ENCODE measurements around the gene MCCC1.
"Not testable (repeated sequence)": the region's sequence is repeated elsewhere in the genome, so short reads cannot be mapped to it uniquely, and the experiment has no call there.

Gene MCCC1

DNA sequence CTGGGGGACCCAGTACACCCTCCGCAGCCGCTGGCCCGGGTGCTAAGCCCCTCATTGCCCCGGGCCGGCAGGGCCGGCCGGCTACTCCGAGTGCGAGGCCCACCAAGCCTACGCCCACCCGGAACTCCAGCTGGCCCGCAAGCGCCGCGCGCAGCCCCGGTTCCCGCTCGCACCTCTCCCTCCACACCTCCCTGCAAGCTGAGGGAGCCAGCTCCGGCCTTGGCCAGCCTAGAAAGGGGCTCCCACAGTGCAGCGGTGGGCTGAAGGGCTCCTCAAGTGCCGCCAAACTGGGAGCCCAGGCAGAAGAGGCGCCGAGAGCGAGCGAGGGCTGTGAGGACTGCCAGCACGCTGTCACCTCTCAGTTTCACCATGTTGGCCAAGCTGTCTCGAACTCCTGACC, 4.7 kb upstream of the MCCC1 start:
- DNase-seq (ENCODE audit: low read depth in 2 of 2, low spot score in 1 of 2), result not testable (repeated sequence)

DNA sequence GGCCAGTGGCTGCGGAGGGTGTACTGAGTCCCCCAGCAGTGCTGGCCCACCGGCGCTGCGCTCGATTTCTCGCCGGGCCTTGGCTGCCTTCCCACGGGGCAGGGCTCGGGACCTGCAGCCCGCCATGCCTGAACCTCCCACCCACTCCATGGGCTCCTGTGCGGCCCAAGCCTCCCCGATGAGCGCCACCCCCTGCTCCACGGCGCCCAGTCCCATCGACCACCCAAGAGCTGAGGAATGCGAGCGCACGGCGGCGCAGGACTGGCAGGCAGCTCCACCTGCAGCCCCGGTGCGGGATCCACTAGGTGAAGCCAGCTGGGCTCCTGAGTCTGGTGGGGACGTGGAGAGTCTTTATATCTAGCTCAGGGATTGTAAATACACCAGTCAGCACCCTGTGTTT, 1.7 kb upstream of the MCCC1 start:
- not testable (repeated sequence) for DNase-seq (ENCODE audit: low read depth in 2 of 2, low spot score in 1 of 2)

DNA sequence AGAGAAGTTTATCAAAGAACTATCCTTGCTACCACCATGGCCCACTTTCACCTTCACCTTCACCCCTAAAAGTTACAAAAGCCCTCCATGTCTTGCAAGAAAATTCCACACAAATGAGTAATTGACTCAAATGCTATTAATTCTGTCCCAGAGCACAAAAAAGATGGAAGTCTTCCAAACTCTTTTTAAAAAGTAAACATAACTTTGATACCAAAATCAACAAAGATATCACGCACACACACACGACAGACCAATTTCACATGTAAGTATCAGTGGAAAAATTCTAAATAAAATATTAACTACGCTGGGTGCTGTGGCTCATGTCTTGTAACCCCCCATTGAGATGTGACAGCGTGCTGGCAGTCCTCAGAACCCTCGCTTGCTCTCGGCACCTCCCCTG, 1.1 kb upstream of the MCCC1 start:
- DNase-seq (ENCODE audit: low read depth in 2 of 2, low spot score in 1 of 2), result no peak

GRCh38 chr3:183099838-183100204, 525 bp upstream of the MCCC1 start:
- no peak for DNase-seq (ENCODE audit: low read depth in 2 of 2, low spot score in 1 of 2)

GRCh38 chr3:183098536-183099025, 715 bp downstream of the MCCC1 start:
- DNase-seq (ENCODE audit: low read depth in 2 of 2, low spot score in 1 of 2), result no peak

DNA sequence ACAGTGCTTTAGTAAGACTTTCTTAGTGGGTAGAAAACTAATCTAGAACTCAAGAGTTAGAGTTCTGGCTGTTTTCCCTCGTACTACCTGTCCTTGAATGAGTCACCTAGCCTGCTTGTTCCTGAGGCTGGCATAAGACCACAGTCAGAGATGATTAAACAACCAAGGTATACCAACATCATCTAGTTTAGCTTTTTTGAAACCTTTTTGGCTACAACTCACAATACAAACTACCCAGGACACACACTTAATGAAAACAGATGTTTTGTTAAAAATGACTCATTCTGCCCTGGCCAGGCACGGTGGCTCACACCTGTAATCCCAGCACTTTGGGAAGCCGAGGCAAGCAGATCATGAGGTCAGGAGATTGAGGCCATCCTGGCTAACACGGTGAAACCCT, 4.6 kb downstream of the MCCC1 start:
- no peak for DNase-seq (ENCODE audit: low read depth in 2 of 2, low spot score in 1 of 2)

DNA sequence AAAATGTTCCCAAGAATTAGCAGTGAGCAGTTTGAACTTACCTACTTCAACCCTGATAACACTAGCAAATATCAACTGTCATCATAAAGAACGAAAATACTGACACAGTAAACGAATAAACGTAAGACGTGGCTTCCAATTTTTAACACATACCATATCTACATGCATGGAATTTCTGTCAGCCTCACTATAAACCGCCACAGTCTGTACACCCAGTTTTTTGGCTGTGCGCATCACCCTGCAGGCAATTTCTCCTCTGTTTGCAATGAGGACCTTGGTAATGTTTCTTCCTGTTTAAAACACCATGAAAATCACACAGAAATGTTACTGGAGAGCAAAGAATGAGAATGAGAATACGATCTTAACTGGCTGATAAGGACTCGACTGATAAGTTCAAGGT, 7.0 kb downstream of the MCCC1 start:
- DNase-seq (ENCODE audit: low read depth in 2 of 2, low spot score in 1 of 2), result no peak

- DNase-seq (ENCODE audit: low read depth in 2 of 2, low spot score in 1 of 2), result no peak
These were observed 12.1 kb downstream of the MCCC1 start for GRCh38 chr3:183087184-183087583.

DNA sequence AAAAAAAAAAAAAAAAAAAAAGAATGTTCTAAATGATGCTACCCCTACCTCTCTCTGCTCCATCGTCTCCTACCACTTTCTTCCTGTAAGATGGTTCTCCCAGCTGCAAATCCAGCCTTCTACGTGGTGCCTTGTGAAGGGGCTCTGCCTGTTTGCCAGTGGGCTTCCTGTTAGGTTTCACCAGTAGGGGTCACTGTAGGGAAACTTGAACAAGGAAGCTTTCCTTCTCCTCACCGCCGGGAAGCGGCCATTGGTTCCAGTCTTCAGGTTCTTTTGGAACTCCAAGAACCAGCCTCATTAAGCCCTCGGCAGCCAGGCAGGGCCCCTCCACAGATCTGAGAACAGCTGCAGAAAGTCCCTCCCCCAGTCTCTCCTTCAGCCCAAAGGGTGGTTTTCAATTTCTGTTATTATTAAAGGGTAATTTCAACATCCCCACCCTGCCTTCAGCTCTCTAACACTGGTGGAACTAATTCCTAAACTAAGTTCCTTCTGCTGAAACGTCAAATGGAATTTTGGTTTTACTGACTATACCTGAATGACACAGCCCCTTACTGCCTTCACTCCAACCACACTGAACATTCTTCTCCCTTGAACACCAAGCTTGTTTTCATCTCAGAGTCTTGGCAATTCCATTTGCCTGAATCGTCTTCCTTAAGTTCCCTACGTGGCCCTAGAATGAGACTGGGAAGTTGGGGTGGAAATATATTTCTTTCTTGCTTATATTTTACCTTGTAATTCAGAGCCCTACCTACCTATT, 13.5 kb downstream of the MCCC1 start:
- DNase-seq (ENCODE audit: low read depth in 2 of 2, low spot score in 1 of 2), result no peak

GRCh38 chr3:183082355-183082915, 16.9 kb downstream of the MCCC1 start:
- no peak for DNase-seq (ENCODE audit: low read depth in 2 of 2, low spot score in 1 of 2)

GRCh38 chr3:183081459-183082183, 17.7 kb downstream of the MCCC1 start:
- no peak for DNase-seq (ENCODE audit: low read depth in 2 of 2, low spot score in 1 of 2)

DNA sequence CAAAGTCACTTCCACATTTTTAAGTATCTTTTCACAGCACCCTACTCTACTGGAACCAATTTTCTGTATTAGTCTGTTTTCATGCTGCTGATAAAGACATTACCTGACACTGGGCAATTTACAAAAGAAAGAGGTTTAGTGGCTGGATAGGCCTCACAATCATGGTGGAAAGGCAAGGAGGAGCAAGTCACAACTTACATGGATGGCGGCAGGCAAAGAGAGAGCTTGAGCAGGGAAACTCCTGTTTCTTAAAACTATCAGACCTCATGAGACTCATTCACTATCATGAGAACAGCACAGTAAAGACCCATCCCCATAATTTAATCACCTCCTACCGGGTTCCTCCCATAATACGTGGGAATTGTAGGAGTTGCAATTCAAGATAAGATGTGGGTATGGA, 18.7 kb downstream of the MCCC1 start:
- no peak for DNase-seq (ENCODE audit: low read depth in 2 of 2, low spot score in 1 of 2)

DNA sequence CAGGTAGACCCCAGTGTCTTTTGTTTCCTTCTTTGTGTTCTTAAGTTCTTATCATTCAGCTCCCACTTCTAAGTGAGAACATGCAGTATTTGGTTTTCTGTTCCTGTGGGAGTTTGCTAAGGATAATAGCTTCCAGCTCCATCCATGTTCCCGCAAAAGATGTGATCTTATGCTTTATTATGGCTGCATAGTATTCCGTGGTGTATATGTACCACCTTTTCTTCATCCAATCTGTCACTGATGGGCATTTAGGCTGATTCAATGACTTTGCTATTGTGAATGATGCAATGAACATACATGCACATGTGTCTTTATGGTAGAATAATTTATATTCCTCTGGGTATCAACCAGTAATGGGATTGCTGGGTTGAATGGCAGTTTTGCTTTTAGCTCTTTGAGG, 24.4 kb downstream of the MCCC1 start:
- DNase-seq (ENCODE audit: low read depth in 2 of 2, low spot score in 1 of 2), result no peak

- no peak for DNase-seq (ENCODE audit: low read depth in 2 of 2, low spot score in 1 of 2)
These were observed 25.0 kb downstream of the MCCC1 start for GRCh38 chr3:183074261-183074660.

DNA sequence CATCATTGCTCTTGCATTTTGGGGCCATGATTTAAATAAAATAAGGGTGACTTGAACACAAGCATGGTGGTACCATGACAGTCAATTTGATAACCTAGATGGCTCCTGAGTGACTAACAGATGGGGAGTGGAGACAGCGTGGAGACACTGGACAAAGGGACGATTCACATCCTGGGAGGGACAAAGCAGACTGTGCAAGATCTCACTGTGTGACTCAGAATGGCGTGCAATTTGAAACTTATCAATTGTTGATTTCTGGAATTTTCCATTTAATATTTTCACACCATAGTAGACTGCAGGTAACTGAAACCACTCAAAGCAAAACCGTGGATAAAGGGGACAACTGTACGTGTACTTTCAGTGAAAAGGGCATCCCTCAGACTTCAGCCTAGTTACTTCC, 25.5 kb downstream of the MCCC1 start:
- no peak for DNase-seq (ENCODE audit: low read depth in 2 of 2, low spot score in 1 of 2)

- no peak for DNase-seq (ENCODE audit: low read depth in 2 of 2, low spot score in 1 of 2)
These were observed 28.4 kb downstream of the MCCC1 start for GRCh38 chr3:183070892-183071291.

DNA sequence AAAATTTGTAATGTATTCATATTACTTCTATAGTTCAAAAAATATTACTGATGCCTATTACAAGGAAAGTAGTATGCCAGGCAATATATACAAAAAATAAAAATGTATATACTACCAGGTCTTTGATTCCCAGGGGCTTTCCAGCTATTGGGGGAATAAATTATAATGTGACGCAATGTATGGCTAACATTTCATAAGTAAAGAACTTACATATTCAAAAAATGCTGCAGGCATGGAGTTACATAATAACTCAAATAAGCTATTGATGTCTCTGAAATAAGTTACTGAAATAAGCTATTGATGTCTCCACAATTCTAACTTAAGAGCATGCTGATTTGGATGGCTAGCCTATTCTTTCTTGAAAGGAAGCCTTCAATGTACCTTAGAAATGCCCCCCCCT, 30.2 kb downstream of the MCCC1 start:
- DNase-seq (ENCODE audit: low read depth in 2 of 2, low spot score in 1 of 2), result no peak

- DNase-seq (ENCODE audit: low read depth in 2 of 2, low spot score in 1 of 2), result not testable (repeated sequence)
These were observed 32.4 kb downstream of the MCCC1 start for GRCh38 chr3:183066891-183067290.

- DNase-seq (ENCODE audit: low read depth in 2 of 2, low spot score in 1 of 2), result no peak
These were observed 34.8 kb downstream of the MCCC1 start for GRCh38 chr3:183064475-183064874.

GRCh38 chr3:183061391-183062172, 37.7 kb downstream of the MCCC1 start:
- DNase-seq (ENCODE audit: low read depth in 2 of 2, low spot score in 1 of 2), result no peak

- DNase-seq (ENCODE audit: low read depth in 2 of 2, low spot score in 1 of 2), result no peak
These were observed 40.9 kb downstream of the MCCC1 start for GRCh38 chr3:183058351-183058750.

DNA sequence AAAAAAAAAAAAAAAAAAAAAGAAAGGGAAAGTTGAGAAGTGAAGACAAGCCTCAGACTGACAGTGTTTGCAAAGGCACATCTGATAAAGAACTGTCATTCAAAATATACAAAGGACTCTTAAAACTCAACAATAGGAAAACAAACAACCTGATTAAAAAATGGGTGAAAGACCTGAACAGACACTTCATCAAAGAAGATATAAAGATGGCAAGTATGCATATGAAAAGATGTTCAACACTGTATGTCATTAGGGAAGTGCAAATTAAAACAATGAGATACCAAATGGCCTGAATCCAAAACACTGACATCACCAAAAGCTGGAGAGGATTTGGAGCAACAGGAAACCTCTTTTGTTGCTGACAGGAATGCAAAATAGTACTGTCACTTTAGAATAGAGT, 48.6 kb downstream of the MCCC1 start:
- no peak for DNase-seq (ENCODE audit: low read depth in 2 of 2, low spot score in 1 of 2)
